BJ (cell line): ENCODE results near the gene DTD1. TPM values are rescaled to one million over a fixed set of nuclear protein-coding genes. Genes with fewer than 3 reads are reported as not detected.

ENCODE experiments used
- CTCF ChIA-PET: fragments of 350-600 bp; formaldehyde crosslinking; extraction: SDS; loops from one replicate; lab custom pipeline; 2021; ENCODE audit warnings: antibody characterized with exemption, inconsistent platforms; lab: Yijun Ruan, JAX
- POLR2A ChIA-PET: fragments of 300-600 bp; sonication (Branson Sonifier 250); formaldehyde crosslinking; extraction: SDS; loops from one replicate; lab custom pipeline; 2021; ENCODE audit warnings: antibody characterized with exemption; lab: Charles Lee
- DNase-seq: peaks from one replicate; pipeline ENCODE4 v3.0.0-alpha.2; 2011; ENCODE audit warnings: low read depth
- H3K27me3 ChIP-seq: 2 replicates; pipeline ENCODE4 v1.6.0; 2011; ENCODE audit warnings: low read length; ENCODE audit not compliant: control insufficient read depth, insufficient read depth
- H3K36me3 ChIP-seq: 2 replicates; pipeline ENCODE4 v1.5.1; 2011; ENCODE audit warnings: low read length; ENCODE audit not compliant: control insufficient read depth, insufficient read depth
- H3K4me3 ChIP-seq: 2 replicates; pipeline ENCODE4 v1.5.1; 2011; ENCODE audit warnings: low read depth, mild to moderate bottlenecking, control low read depth, low read length
- CTCF ChIP-seq: IDR thresholded peaks from 2 replicates; pipeline ENCODE4 v1.5.1; 2011; ENCODE audit warnings: low read depth, mild to moderate bottlenecking, control low read depth, inconsistent platforms, low read length, moderate library complexity; ENCODE audit not compliant: insufficient read depth
- polyA plus RNA-seq: library from polyadenylated mRNA; depleted of rRNA; stranded (reverse); fragments of >200 nt; gene quantifications from 2 replicates; pipeline ENCODE4 v1.2.3, GENCODE V29; 2011

DTD1 gene
- polyA plus RNA-seq, 1 experiment, result 47.3 TPM

GRCh38 chr20:18724077-18724476, 136.2 kb downstream of the DTD1 start:
- CTCF ChIA-PET, result no interaction called here
- TF ChIP-seq CTCF, result no peak

GRCh38 chr20:18724788-18725464, 137.1 kb downstream of the DTD1 start:
- ChIA-PET CTCF (no interaction called here), POLR2A (no interaction called here)
- no peak for DNase-seq
- H3K27me3 ChIP-seq, result no peaks in the 10 kb centered on the region
- TF ChIP-seq CTCF, result no peak
- no peak overlapping the region for H3K4me3 ChIP-seq
- no peaks in the 10 kb centered on the region for H3K36me3 ChIP-seq

More at GRCh38 chr20:18724077-18724476, 136.2 kb downstream of the DTD1 start:
- Histone ChIP-seq H3K36me3 (no peaks in the 10 kb centered on the region), H3K27me3 (no peaks in the 10 kb centered on the region), H3K4me3 (no peak overlapping the region)
- POLR2A ChIA-PET, result no interaction called here
- no peak for DNase-seq

- DNase-seq, result no peak
- POLR2A ChIA-PET, result no interaction called here
- no peak overlapping the region for H3K4me3 ChIP-seq
- CTCF ChIA-PET, result no interaction called here
- no peaks in the 10 kb centered on the region for H3K36me3 ChIP-seq
- H3K27me3 ChIP-seq, result no peaks in the 10 kb centered on the region
- TF ChIP-seq CTCF, result no peak
These were observed 139.2 kb downstream of the DTD1 start for GRCh38 chr20:18727032-18727508.

GRCh38 chr20:18728165-18728869, 140.5 kb downstream of the DTD1 start:
- Histone ChIP-seq H3K27me3 (no peaks in the 10 kb centered on the region), H3K36me3 (no peaks in the 10 kb centered on the region), H3K4me3 (no peak overlapping the region)
- ChIA-PET POLR2A (no interaction called here), CTCF (interaction anchor here (0.9 kb wide), 1 partner anchor 10 kb away, joined by 3 read pairs; no protein-coding TSS in a partner anchor)
- DNase-seq, result no peak
- no peak for TF ChIP-seq CTCF

GRCh38 chr20:18728870-18729224, 141.0 kb downstream of the DTD1 start:
- POLR2A ChIA-PET, result no interaction called here
- H3K36me3 ChIP-seq, result no peaks in the 10 kb centered on the region
- no peak for DNase-seq
- TF ChIP-seq CTCF, result no peak
- H3K4me3 ChIP-seq, result no peak overlapping the region
- CTCF ChIA-PET, result interaction anchor here (0.9 to 1.0 kb wide), 2 partner anchors 10 to 11 kb away, joined by 3 read pairs; no protein-coding TSS in a partner anchor
- no peaks in the 10 kb centered on the region for H3K27me3 ChIP-seq
